ENCODE results near the gene RALA. TPM values are rescaled to one million over a fixed set of nuclear protein-coding genes. Genes with fewer than 3 reads are reported as not detected.

Gene RALA
- total and polyA plus RNA-seq, 10 donors: 10.0 to 26.6 (median 19.7) TPM

GRCh38 chr7:39721345-39721744 lies 98.0 kb downstream of the RALA start:
- Histone ChIP-seq H3K4me3 (no peak overlapping the region), H3K27me3 (replicated peaks in 1 of 7) (no peaks in the 10 kb centered on the region), H3K9me3 (peaks cover 0 to under 1% (median 0%) of the 10 kb centered on the region in 8 donors), H3K27ac (no peak overlapping the region), H3K4me1 (no peaks in the 10 kb centered on the region), H3K36me3 (no peaks in the 10 kb centered on the region)
- 87 to 90% (median 89%) methylated on average over 3 of the region's 3 CpGs for WGBS, 5 donors
- intact Hi-C loops (cut with DNase I; ENCODE audit: low total_unique reads): no loop called here
- no peak for DNase-seq
- TF ChIP-seq CTCF (IDR thresholded peaks at IDR 0.05 in 8 of 11, conservative IDR thresholded peaks at IDR 0.05 in 3 of 11) (no peak), POLR2AphosphoS5 (IDR thresholded peaks at IDR 0.05) (no peak), POLR2A (IDR thresholded peaks at IDR 0.05) (no peak)

- Histone ChIP-seq H3K36me3 (no peaks in the 10 kb centered on the region), H3K27me3 (replicated peaks in 1 of 7) (no peaks in the 10 kb centered on the region), H3K4me3 (no peak overlapping the region), H3K27ac (no peak overlapping the region), H3K9me3 (no peaks in the 10 kb centered on the region), H3K4me1 (no peaks in the 10 kb centered on the region)
- TF ChIP-seq CTCF (IDR thresholded peaks at IDR 0.05 in 8 of 11, conservative IDR thresholded peaks at IDR 0.05 in 3 of 11) (no peak), POLR2A (IDR thresholded peaks at IDR 0.05) (no peak), POLR2AphosphoS5 (IDR thresholded peaks at IDR 0.05) (no peak)
- intact Hi-C loops (cut with DNase I; ENCODE audit: low total_unique reads): no loop called here
- 90 to 97% (median 95%) methylated on average over 17 of the region's 17 CpGs for WGBS, 5 donors
- no peak for DNase-seq
These were observed 98.7 kb downstream of the RALA start for GRCh38 chr7:39721919-39722597.

GRCh38 chr7:39727231-39728012 lies 104.0 kb downstream of the RALA start:
- no peak for DNase-seq
- 81 to 94% (median 89%) methylated on average over 3 of the region's 3 CpGs for WGBS, 5 donors
- intact Hi-C loops (cut with DNase I; ENCODE audit: low total_unique reads): no loop called here
- TF ChIP-seq CTCF (IDR thresholded peaks at IDR 0.05 in 8 of 11, conservative IDR thresholded peaks at IDR 0.05 in 3 of 11) (no peak), POLR2A (IDR thresholded peaks at IDR 0.05) (no peak), POLR2AphosphoS5 (IDR thresholded peaks at IDR 0.05) (no peak)
- H3K27ac ChIP-seq: no peak overlapping the region
- H3K36me3 ChIP-seq: no peaks in the 10 kb centered on the region
- no peak overlapping the region for H3K4me3 ChIP-seq
- peaks cover 0 to 9% (median 7%) of the 10 kb centered on the region in 6 donors for H3K4me1 ChIP-seq
- no peaks in the 10 kb centered on the region for H3K27me3 ChIP-seq (replicated peaks in 1 of 7)
- no peaks in the 10 kb centered on the region for H3K9me3 ChIP-seq
